ENCODE results near the gene DPYSL5. TPM values are rescaled to one million over a fixed set of nuclear protein-coding genes. Genes with fewer than 3 reads are reported as not detected.
A peak's percentile ranks its signal among the peaks of the same experiment; 100 is the strongest.

DPYSL5 gene
- total RNA-seq, 1 donor from 2014 or later = not detected

GRCh38 chr2:26885651-26886329 is 37.9 kb downstream of the DPYSL5 start:
- Histone ChIP-seq H3K27ac (no peak overlapping the region), H3K4me3 (no peak overlapping the region), H3K9me3 (no peaks in the 10 kb centered on the region), H3K36me3 (no peaks in the 10 kb centered on the region), H3K4me1 (no peaks in the 10 kb centered on the region), H3K27me3 (peaks cover 5% of the 10 kb centered on the region)
- no peak for DNase-seq
- intact Hi-C loops (cut with DNase I) = no loop called here
- ATAC-seq = no peak
- TF ChIP-seq CTCF (IDR thresholded peaks at IDR 0.05) = no peak

- H3K4me1 ChIP-seq = no peaks in the 10 kb centered on the region
- H3K36me3 ChIP-seq = no peaks in the 10 kb centered on the region
- no peak overlapping the region for H3K27ac ChIP-seq
- DNase-seq = no peak
- H3K4me3 ChIP-seq = no peak overlapping the region
- H3K9me3 ChIP-seq = no peaks in the 10 kb centered on the region
- ATAC-seq = no peak
- intact Hi-C loops (cut with DNase I) = no loop called here
- TF ChIP-seq CTCF (IDR thresholded peaks at IDR 0.05) = no peak
- H3K27me3 ChIP-seq = peaks cover 5% of the 10 kb centered on the region
Measured at GRCh38 chr2:26886736-26887135, 38.8 kb downstream of the DPYSL5 start.

GRCh38 chr2:26887151-26887550 is 39.2 kb downstream of the DPYSL5 start:
- DNase-seq (no peak), ATAC-seq (peak; percentile 70)
- H3K36me3 ChIP-seq = no peaks in the 10 kb centered on the region
- no peak for TF ChIP-seq CTCF (IDR thresholded peaks at IDR 0.05)
- H3K4me1 ChIP-seq = no peaks in the 10 kb centered on the region
- no peak overlapping the region for H3K27ac ChIP-seq
- H3K9me3 ChIP-seq = no peaks in the 10 kb centered on the region
- no peak overlapping the region for H3K4me3 ChIP-seq
- H3K27me3 ChIP-seq = peaks cover 5% of the 10 kb centered on the region
- intact Hi-C loops (cut with DNase I) = no loop called here

DNA sequence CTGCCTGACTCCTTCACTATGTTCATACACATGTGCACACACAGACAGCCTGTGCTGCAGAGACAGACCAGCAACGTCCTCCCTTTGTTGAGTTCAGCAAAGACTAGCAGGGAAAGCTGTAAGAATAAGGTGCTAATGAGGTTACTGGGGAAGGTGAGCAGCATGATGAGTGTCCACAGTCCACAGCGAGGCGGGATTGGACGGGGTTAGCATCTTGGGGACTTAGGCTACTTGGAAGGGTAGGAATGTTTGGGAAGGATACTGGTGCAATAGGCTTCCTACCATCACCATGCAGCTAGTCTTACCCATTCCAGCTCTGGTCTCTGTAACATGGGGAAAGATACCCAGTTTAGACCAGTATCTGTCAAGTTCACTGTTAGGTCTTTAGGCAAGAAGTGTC is 41.9 kb downstream of the DPYSL5 start:
- no peaks in the 10 kb centered on the region for H3K9me3 ChIP-seq
- H3K4me1 ChIP-seq = no peaks in the 10 kb centered on the region
- no peak for TF ChIP-seq CTCF (IDR thresholded peaks at IDR 0.05)
- no peak overlapping the region for H3K27ac ChIP-seq
- intact Hi-C loops (cut with DNase I) = no loop called here
- no peaks in the 10 kb centered on the region for H3K36me3 ChIP-seq
- DNase-seq (no peak), ATAC-seq (no peak)
- H3K27me3 ChIP-seq = peaks cover 5% of the 10 kb centered on the region
- no peak overlapping the region for H3K4me3 ChIP-seq

DNA sequence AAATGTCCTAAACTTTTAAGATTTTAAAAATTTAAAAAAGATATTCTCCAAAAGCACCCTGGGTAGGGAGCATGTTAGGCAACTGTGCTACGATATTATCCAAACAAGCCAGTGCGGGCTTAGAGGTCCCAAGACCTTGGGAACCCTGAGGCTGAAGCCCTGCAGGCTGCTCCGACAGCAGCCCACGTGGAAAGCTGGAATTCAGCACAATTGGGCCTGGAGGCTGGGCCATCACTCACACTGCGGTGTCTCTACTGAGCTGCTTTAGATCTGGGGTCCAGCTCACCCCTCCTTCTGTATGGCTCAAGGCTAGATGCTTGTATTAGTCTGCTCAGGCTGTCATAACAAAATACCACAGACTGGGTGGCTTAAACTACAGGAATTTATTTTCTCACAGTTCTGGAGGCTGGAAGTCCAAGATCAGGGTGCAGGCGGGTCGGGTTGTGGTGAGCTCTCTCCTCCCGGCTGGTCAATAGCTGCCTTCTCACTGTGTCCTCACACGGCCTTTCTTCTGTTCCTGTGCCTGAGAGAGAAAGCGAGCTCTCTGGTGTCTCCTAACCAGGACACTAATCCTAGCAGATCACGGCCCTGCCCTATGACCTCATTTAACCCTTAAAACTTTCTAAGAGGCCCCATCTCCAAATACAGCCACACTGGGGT is 42.5 kb downstream of the DPYSL5 start:
- no peaks in the 10 kb centered on the region for H3K4me1 ChIP-seq
- no peaks in the 10 kb centered on the region for H3K9me3 ChIP-seq
- H3K36me3 ChIP-seq = no peaks in the 10 kb centered on the region
- ATAC-seq (no peak), DNase-seq (no peak)
- H3K4me3 ChIP-seq = no peak overlapping the region
- peaks cover 5% of the 10 kb centered on the region for H3K27me3 ChIP-seq
- intact Hi-C loops (cut with DNase I) = no loop called here
- no peak for TF ChIP-seq CTCF (IDR thresholded peaks at IDR 0.05)
- no peak overlapping the region for H3K27ac ChIP-seq

Measured in upper lobe of right lung (tissue), 1 donor.